NCI-H524 (cell line): ENCODE data around the gene FXYD6.

Experiments used
- DNase-seq, 2 experiments: peaks; one replicate each; lab custom pipeline; 2025; lab: John Stamatoyannopoulos, UW

Gene FXYD6

DNA sequence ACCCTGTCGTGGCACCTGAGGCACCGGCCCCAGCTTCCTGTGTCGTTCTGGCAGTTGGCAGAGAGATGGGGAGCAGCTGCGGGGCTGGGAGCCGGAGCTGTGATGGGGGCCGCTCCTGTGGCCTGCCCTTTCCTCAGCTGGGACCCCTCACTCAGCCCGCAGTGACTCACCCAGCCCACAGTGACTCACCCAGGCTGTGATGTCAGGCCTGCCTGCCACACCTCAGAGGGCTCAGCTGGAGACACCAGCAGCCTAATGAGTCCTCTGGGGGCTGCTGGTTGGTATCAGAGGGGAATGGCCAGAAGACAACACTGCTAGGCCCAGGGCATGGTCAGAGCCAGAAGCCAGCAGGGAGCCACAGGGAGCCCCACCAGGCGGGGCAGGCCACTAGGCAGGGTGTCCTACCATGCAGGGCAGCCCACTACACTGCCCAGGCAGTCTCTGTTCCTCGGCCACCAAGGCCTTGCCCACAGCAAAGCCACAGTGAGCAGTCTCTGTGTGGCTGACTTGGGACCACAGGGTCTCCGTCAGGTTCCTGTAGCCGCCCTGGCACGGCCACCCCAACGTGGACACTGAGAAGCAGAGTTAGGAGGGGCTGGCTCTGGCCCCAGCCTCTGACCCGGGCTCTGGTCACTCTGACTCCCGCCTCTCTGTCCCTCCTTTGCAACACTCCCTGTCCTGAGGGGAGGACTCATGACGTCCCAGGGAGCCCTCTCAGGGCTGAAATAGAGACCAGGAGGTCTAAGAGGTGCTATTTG, 47.7 kb downstream of the FXYD6 start:
- DNase-seq: no peak

GRCh38 chr11:117827521-117828511, 48.6 kb downstream of the FXYD6 start:
- no peak for DNase-seq

GRCh38 chr11:117826832-117827231, 49.6 kb downstream of the FXYD6 start:
- DNase-seq: no peak

DNA sequence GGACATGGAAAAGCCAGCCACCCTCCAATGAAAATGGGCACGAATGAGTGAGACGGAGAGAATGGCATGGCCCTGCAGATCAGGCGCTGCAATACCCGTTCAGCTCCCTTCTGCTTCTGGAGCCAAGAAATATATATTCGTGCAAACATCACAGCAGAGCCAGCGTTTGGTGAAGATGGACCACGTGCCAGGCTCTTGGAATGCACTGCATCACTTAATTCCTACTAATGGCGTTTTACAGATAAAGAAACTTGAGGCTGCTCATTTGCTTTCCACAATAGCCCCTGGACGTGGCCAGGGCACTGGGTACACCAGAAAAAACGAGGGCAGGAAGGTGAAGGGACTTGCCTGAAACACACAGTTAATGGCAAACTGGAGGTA, 50.3 kb downstream of the FXYD6 start:
- no peak for DNase-seq

- DNase-seq: no peak
These were observed 50.8 kb downstream of the FXYD6 start for GRCh38 chr11:117825538-117826189.

DNA sequence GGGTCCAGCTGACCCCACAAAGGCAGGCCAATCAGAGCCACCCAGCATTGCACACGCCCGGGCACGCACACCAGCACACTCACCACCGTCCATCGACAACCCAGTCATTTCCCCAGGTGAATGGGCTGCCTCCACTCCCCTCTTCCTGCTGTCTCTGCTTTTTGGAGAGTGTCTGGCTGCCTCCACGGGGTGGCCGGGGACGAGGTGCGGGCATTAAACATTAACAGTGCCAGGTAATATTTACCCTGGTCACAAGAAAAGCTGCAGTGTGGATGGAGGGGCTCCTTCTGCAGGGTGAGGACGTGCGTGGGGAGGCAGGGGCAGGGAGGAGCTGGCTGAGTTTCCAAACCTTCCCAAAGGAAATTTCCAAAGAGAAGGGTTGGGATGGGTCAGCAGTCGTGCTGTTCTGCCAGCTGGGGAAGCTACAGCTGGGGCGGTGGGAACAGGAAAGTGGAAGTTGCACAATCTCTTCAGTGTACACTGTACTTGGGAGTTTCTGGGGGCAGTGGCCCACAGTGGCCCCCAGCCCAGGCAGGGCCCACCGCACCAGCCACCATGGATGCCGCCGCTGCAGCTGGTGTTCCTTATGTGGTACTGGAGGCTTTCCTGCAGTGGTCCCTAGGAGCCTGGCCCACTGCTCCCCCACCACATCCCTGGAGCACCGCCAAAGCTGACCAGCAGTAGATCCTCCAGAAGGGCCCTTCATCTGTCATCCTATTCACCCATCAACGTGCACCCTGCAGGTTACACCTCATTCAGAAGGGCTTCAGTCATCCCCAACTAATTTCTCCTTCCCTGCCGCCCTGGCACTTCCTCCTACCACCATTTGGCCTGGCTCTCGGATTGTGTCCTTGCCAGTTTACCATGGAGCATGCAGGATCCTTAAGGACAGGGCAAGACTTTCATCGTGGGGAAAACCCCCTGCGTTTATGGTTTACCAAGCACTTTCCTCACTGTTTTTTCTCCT, 51.6 kb downstream of the FXYD6 start, which contains the start of gene FXYD2:
TSS of gene FXYD2 (minus strand) at position 174 of the 967 bp plus-strand sequence. CDS start at position 108, 66 bp downstream.
- peak in 1 of 2 experiments; percentile 10 for DNase-seq

- peak; percentile 40 to 75 for DNase-seq
These were observed 52.5 kb downstream of the FXYD6 start for GRCh38 chr11:117823946-117824420.

- DNase-seq: no peak
These were observed 53.0 kb downstream of the FXYD6 start for GRCh38 chr11:117823294-117823945.

DNA sequence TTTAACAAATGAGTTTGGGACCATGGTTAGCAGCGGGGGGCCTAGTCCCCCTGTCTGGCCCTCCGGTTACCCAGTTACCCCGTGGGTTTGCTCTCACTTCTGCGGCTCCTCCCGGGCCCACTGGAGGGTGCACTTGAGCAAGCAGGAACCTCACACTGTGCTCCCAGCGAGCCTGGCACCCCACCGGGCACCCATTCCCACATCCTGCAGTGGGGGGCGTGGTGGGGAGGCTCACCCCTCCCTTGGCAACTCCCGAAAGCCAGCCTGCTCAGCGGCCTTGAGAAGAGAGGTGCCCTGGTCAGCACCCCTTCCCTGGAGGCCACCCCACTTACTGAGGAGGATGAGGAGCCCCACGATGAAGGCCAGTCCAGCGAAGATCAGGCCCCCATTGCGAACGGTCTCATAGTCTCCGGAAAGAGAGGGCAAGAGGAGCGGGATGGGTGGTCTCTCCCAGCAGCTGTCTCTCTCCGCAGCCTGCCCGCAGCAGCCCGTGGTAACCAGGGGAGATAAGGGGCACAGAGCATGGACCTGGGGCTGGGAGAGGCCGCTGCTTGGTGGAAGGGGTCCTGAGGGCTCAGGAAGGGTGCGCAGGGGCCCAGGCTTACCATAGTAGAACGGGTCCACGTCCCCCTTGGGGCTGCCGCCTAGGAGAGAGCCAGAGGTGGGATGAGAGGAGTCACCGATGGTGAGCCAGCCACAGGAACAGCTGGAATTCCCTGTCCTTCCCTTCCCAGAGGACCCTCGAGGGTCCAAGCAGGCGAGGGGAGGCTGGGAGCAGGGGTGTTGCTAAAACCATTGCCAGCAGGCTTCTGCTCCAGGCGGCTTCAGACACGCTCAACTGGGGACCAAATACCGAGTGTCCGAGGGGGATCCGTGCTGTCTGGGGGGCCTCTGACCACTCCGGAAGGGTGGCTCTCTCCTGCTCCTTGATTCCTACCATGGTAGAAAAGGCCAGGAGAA, 54.1 kb downstream of the FXYD6 start:
- peak in 1 of 2 experiments; percentile 39 for DNase-seq

DNA sequence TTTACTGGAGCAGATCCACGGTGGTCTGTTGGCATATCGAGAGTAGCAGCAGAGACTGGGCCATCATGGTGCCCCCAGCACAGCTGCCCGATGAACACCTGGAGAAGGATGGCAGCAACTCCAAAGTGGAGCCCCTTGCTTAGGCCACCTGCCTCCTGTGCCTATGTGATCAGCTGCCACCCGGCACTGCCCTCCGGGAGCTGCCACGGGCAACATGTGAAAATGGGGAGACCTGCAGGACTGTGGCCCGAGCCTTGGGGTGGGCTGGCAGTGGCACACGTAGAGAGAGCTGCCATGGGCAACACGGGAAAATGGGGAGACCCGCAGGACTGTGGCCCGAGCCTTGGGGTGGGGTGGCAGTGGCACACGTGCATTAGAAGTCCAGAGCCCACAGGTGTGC, 55.0 kb downstream of the FXYD6 start:
- no peak for DNase-seq

DNA sequence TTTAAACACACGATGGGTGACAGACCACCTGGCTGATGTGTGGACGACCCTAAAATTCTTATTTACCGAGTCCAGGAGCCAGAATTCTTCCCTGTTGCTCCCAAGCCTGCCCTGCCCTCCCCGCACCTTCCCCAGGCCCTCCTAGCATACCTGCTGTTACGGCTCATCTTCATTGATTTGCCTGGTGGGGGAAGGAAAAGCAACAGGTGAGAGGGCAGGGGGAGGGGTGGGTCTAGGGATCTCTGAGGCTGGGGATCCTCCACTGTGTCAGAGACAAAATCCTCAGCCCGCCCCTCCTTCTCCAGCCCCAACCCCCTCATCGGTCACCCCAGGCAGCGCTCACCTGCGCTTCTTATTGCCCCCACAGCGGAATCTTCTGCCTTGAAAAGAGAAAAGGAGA, 55.9 kb downstream of the FXYD6 start:
- no peak for DNase-seq

DNA sequence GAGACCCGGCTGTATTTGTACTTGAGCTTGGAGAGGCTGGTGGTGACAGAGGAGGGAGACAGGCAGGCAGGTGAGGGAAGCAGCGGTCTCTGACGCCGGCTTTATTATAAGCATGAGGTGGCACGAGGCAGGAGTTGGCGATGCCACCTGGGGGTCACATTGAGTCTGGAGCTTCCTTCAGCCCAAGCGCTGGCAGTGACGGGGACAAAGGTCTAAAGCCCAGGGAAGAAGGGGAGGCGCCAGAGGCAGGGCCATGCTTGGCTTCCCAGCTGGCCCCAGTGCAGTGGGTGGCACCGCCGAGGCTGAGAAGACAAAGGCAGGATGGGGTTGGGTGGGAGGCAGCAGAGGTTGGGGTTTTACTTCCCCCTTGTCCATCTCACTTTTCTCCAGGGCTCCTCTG, 56.4 kb downstream of the FXYD6 start:
- DNase-seq: no peak

DNA sequence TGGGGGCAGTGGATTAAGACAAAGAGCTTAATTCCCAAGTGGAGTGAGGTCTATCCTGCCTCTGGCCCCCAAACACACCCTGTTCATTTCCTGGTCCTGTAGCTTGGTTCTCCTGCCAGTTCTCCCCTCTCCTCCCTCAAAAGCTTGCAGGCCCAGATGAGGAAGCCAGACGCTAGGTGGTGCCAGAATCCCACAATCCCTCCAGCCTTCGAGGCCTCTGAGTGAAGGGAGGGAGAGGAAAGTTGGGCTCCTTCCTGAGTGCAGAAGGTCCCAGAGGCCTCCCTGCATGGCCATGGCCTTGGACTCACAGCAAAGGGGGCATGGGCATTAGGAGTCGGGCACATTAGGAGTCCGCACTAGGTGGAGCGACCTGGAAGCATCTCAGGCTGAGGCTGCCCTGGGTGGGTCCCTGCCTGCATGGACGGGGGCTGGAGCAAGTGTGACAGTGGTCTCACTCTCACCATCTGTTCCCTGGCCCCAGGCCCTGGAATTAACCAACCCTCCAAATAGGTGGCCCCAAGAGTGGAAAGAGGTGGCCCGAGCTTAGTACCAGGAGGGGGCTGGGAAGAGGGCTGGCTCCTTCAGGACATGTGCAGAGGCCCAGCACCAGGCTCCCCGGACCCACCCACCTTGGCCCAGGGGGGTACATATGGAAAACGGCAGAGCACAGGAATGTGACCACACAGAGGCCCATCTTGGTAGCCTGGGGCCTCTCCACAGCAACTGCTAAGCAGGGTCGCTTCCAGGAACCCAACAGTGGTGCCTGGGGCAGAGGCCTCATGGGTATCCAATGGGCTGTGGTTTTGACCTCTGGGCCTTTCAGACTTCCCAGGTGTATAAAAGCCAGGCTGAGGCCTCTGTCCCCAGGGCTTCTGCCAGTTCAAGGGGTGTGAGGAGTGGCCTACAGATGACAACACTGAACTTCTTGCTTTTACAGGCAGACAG, 57.1 kb downstream of the FXYD6 start:
- DNase-seq: peak; percentile 62 to 78

- DNase-seq: no peak
These were observed 58.2 kb downstream of the FXYD6 start for GRCh38 chr11:117818041-117818873.

DNA sequence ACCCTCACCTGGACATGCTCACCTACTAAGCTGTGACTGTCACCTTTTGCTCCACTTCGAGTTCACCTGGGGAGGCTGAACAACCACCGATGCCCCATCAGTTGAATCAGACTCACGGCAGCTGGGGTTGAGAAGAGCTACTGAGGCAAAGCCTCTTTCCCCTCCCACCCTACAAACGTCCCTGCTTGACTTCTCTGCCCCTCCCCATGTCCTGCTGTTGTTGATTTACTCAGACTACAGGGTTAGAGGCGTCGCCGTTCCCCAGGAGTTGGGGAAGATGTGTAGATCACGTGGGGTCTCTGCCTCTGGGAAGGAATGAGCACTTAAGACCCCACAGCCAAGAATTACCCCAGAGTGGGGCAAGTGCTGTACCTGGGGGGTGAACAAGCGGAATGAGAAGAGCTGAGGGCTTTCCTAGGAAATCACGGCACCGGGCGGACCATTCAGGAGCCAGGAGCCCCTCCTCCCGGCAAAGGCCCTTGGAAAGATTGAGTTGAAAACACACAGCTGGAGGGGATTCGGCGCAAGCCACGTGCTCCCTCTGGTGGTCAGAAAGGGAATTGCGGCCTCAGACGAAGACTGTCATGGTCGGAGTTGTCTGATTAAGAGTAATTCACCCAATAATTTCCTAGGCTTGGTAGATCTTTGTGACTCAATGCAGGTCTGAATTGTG, 59.0 kb downstream of the FXYD6 start:
- DNase-seq: peak; percentile 77 to 85

DNA sequence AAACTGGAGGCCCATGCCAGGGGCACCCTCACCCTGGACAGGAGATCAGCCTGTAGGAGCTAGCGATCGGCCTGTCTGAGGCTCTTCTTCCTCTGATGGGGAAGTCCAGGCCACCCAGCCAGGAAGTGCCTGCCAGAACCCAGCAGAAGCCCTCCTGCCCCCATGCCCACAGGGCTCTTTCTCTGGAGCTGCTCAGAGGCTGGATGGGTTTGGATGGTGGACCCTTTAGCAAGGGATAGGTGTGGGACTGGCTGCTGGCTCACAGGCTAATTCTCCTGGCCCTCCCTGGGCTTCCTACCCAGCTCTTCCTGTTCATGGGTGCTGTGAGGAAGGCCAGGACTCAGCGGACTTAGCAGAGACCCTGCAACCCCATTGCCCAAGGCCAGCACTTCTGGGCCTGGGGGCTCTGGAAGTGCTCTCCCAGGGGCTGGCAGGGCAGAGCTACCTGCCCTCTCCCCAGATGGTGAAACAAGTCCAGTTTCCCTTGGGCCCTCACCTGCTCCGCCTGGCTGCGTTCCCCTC, 59.6 kb downstream of the FXYD6 start:
- DNase-seq: no peak
